COLO668 (cell line): Measurements from ENCODE around the gene PBX1.
A peak's percentile ranks its signal among the peaks of the same experiment; 100 is the strongest.

Experiments used
- DNase-seq: peaks from one replicate; lab custom pipeline; 2025; ENCODE audit not compliant: unreplicated experiment; lab: John Stamatoyannopoulos, UW

PBX1 gene

DNA sequence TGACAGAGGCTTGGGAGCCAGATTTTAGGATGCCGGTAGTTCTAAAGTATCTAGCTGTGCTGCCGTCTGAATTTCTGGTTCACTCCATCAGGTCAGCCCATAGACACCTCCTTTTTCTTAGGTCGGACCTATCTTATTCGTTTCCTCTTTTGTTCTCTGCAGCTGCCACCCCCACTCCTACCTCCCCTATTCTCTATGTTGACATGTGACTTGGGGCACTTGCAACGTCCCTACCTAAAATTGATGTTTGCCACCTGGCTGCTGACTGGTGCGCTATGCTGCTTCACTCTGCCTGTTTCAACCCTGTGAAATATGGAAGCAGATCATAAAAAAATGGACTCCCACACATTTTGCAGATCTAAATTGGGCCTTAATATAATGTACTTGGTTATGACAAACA lies 55.3 kb downstream of the PBX1 start:
- DNase-seq, result no peak

DNA sequence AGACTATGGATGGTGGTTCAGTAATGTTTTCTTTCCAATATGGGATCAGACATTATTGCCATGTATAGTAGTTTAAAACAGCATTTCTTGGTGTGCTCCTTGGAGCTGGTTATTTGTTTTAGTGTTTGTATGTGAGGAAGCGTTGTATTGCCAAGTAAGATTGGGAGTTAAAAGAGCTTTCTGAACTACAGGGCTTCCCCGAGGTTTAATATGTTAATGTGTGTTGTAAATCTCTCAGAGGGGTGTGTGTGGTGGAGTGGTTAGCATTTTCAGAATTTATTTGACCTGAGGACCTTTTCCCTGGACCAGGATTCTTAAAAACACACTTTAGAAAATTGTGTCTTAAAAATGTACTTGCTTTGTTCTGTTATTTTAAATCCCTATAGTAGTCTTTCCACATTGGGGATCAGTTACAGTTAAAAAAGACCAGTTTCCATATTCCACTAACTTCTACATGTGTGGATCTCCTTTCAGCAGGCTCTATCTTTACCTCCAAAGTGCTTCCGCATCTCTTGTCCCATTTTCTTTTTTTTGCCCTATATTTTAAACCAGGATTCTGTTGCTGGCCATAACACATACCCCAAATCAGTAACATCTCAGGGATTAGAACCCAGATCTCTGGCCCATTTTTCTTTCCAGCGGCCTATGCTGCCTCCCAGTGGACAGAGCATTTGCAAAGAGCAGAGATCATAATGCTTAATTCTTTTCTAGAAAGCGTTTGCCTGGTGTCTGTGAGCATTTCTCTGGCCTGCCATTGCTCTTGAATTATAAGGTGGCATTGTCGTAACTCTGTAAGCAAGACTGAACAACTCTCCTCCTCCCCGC lies 58.6 kb downstream of the PBX1 start:
- DNase-seq, result peak; percentile 29

DNA sequence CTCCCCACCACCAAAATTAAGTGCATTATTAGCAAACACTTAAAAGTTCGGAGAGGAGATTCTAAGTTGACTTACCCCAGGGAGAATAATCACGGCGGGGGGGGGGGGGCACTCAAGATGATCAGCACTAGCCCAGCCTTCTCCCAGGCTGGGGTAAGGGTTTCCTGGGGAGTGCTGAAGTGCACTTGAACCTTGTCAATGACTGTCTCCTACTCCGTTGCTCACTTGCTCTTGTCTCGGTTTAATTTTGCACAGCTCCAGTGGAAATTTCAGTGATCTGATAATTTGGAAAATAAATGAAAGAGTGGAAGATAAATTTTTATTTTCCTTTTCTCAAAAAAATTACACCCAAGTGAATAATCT lies 59.2 kb downstream of the PBX1 start:
- DNase-seq, result no peak

DNA sequence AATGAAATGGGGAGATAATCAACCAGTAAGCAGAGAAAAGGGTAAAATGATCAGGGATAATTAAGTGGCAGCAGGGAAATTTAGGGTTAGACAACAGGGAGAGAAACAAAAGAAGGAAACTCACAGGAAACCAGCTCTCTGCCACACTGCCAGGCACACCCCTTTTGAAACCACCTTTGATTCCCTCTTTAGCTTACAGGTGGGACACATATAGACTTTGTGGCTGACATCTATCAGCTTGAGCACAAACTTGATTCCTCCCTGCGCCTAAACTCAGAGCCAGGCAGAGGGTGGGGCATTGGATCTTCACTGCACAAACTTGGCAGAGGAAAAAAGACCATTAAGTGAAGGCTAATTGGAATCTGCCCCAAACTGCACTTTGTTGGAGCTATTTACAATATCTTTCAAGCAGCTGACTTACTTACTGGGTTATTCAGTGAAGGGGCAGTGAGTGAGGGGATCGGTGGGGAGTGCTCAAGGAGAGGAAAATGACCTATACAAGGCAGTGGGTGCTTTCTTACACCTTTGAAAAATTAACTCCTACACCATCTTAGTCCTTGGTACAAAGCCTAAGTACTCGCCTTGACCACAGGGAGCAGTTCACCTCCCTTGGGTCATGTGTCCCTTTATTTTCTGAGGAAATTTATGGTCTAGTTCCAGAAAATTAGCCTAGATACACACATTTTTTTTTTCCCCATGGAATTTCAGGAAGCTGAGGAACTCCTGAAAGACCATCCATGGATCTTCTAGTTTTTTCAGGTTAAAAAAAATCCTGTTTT lies 60.2 kb downstream of the PBX1 start:
- no peak for DNase-seq

DNA sequence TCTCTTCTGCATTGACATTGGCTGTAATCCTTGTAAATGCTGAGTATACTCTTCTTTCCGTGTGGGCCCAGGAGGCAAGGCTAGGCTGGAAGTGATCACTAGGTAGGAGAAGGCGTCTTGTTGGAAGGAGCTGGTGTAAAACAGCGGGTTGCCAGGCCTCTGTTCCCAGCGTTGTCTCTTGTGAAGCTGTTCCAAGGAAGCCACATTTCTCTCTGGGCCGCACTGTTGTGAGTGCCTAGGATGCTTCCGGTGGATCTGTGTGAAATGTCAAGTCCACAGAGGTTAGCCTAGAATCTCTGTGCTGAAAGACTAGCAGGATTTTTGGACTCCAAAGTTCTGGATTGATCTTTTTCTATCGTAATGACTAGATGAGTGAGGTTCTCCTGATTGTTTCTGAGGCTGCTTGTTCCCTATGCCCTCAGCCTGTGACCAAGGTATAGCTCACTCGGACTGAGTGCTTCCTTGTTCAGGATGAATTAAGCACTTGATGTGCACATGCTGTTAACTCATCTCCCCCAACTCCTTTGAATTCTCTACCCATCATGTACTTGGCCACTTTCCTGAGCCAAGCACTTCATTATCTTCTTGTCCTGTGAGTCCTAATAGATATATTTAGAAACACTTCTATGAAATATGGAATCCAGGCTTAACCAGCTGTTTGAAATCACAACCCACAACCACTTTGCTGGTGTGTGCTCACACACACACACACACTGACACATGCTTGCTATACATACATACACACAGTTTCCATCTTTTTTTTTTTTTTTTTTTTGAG lies 63.3 kb downstream of the PBX1 start:
- DNase-seq, result no peak

DNA sequence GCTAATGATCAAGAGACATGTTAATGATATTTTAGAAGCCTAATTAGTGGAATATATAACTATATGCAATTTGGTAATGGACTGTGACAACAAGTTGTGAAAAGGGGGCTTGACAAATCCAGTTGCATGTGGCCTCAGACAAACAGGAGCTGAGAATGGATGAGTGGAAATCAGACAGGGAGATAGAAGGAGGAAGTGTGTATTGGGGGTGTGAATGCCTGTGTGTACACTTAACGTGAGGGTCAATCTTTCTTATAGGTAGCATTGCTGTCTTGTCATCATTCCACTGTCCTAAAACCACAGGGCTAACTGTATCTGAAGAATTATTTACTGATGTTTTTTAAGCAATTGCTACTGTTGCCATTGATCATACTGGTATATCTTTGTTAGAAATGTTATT lies 64.8 kb downstream of the PBX1 start:
- no peak for DNase-seq

DNA sequence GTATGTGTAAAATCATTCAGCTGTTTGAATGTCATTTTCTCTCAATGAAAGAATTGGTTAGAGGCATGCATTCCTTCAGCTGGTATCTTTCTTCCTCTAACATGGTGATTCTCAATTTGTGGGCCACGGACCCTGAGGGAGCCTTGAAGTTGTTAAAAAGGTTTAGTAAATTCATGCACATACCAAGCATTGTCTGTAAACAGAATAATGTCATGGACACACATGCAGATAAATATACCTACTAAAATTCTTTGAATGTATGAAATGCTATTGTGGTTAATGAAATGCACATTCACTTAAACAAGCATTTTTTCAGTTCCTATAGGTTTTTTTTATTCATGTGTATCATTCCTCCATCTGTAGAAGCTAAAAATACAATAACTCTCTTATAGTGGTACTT lies 65.4 kb downstream of the PBX1 start:
- DNase-seq, result no peak

DNA sequence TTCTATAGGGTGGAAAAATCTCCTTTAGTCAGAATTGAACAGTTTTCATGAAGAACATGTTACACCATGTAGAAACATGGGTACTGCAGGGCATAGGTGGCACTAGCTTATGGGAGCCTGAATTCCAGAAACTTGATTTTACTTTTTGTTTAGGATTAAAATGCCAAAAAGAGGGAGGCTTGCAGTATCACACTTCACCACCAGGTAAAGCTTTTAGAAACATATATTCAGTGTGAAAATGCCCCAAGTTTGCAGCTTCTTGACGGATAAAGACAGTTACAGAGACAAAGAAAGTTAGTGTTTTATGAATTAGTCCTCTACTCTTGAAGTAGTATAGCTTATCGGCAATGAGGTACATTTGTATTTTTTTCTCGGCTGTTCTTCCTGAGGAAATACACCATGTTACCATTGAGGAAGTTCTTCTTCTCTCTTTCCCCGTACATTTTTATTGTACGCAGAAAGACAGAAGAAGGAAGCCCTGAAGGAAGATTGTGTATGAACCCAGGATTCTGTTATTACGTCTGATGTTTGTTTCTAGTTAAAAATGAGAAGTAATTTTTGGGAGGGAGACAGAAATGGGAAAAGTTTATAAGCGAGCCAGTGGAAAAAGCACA lies 66.1 kb downstream of the PBX1 start:
- DNase-seq, result no peak

DNA sequence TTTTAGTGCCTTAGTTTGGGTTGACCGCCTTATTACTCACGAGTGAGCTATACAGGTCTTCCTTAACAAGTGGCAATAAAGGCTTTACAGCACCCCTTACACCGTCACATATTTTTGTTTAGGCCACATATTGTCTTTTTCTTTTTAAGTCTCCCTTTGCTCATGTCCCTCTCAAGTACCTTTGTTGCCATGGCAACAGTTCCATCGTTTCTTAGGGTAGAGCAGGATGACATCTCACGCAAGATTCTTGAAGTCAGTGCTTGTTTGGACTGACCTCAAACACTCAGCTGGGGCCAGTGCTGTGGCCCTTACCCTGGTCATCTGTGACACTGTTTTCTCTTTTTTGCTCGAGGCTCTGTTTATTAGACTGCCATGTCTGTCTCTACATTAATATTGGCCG lies 69.8 kb downstream of the PBX1 start:
- DNase-seq, result no peak

DNA sequence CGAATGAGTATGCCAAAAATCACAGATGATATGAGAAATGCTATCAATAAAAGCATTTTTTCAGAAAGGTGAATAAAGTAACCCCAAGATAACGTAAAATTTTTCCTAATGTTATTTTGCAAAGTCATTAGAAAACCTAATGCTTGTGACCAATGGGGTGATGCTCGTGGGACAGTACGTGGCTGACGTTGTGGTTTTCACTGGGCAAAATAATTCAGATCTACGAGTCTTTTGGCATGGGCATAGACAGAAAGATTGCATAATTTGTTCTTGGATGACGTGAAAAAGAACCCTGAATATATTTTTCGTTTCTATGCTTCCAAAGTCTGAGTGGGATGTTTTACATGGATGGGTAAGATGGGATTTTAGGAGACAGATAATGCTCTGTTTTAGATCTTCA lies 71.0 kb downstream of the PBX1 start:
- DNase-seq, result no peak

DNA sequence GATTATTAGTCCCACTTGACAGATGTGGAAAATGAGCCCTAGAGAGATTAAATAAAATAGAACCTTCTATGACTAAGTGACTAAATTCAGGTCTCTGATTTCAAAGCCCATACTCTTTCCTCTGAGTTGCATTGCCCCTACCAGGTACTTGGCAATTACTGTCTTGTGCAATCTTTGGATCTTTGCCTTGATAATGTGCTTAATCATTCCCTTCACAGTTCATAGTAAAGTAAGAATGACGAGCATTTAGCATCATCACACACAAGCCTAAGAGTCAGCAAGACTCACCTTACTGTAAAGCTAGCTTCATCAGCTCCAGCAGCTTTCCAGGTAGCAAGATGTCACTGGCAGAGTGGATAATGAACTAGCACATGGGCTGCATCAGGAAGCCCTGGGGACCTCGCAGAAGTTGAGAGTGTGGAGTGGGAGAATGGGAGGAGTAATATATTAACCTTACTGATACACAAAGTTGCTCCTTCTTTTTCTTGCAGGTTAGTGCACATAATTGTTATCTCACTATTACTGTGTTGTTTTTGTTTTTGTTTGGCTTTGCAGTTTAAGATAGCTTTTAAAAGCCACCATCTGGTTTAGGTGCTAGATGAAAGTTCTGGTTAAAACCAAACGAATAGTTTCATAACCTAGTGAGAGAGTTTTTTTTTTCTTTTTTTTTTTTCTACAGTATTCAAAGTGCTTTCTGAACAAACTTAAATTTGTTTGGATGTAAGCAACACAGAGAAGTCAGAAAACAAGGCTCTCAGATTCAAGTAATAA lies 71.8 kb downstream of the PBX1 start:
- DNase-seq, result no peak

DNA sequence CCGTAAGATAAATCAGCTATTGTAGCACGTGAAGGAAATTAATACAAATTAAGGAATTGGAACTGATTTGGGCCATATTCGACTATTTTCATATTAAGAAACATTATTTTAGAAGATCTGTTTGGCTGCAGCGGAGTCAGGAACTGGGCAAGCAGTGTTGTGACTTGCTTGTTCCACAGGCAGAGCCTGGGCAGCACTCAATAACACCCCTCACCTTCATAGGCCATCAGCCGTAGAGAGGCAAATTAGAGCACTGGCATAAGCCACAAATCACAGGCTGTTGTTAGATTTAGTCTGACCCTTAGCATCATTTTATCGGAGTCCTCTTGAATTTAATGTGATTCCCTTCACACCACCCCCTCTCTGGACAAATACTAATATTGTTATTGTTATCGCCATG lies 72.8 kb downstream of the PBX1 start:
- DNase-seq, result no peak

DNA sequence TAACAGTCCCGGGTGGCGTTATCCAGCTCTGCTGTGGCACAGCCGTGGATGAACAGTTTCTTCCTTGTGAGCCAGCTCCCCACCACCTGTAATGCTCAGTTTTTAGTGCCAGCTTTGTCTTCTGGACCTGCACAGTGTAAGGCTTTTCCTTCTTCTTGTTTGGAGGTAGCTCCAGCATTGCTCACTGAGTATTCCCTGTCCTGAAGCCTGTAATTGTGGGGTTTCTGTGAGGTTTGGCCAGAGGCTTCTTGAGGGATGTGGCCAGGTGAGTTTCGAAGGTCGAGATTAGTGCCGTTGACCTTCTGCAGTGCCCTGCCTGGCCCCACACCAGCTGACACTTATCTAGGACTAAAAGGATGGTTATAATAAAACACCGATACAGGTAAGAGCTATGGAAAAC lies 75.0 kb downstream of the PBX1 start:
- DNase-seq, result no peak

DNA sequence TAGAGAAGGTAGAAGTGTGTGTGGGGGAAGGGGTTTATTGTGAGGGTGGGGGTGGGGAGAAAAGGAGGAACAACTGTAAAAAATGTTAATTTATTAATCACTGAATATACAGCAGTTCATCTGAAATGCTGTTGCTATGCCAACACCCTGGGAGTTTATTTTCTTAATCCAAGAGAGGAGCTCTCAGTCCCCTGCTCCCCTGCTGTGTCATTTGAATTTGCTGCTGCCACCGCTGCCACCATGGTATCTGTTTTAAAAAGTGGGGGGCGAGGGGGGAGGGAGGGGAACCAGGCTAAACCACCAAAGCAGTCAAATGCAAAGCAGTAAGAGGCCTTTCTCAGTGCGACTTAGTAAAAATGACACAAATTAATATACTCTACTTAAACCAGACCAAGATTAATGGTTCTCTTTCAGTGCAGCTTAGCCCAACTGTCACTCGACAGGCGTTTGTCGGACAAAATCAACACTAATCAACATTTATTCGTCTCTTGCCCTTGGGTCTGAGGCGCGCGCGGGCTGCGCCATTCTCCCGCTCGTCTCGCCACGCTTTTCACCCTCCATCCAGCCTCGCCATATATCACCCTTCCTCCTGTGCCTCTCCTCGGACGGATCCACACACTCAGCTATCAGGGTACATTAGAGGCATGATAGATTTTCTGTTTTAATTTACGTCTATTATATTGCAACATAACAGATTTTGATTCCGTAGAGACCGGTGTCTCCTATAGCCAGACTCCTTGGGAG lies 76.2 kb downstream of the PBX1 start:
- no peak for DNase-seq

DNA sequence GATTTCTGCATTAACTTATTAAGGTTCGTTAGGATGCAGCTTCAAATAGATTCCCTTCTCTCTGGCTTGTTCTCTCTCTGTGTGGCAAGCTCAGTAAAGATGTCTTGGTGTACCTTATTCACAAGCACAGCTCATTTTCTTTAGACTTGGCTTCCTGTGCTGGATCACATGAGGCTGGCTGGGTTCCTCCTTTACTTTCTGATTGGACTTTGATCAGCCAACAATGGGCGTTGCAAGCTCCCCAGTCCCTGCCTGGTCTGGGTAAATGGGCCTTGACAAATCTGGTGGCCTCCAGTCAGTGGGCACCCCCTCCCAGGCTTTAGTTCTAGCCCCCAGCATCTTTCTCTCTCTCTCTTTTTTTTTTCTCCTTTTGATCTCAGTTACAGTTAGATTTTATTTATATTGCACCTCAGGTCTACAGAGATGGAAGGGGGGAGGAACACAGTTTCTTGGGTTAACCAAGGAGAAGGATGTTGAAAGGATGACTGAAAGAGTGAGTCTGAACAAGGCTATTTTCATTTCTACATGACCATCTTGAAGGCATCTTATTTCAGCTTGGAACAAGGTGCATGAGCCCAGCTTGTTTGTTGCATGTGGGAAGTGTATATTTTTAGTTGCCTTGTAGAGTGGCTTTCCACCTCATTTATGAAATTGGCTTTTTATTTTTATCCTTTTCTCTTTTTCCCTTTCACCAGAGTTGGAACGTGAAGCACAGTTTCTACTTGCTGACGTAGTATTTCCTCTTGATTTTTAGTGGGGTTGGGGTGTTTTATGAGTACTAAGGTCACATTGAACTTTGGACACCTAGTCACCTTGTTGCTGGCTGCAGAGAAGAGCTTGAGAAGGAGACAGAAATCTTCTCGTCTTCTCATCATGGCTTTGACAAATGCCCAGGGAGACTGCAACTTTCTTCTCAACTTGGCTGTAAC lies 77.1 kb downstream of the PBX1 start:
- DNase-seq, result no peak

DNA sequence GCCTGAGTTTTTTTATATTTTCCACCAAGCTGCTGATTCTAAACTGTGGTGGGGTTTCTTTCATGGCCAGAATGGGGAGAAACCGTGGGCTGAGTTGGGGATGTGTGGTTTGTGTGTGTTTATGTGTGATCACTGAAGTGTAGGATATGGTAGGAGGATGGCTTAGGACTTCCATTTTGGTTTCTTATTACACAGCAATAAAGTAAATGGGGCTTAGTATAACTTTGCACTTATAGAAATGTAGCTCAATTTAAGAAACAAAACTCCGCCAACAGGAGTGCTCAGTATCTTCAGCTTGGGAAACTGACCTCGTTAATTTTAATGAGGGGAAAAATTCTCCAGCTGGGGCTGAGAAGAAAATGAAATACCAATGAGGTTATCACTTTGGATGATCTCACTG lies 77.8 kb downstream of the PBX1 start:
- DNase-seq, result no peak

DNA sequence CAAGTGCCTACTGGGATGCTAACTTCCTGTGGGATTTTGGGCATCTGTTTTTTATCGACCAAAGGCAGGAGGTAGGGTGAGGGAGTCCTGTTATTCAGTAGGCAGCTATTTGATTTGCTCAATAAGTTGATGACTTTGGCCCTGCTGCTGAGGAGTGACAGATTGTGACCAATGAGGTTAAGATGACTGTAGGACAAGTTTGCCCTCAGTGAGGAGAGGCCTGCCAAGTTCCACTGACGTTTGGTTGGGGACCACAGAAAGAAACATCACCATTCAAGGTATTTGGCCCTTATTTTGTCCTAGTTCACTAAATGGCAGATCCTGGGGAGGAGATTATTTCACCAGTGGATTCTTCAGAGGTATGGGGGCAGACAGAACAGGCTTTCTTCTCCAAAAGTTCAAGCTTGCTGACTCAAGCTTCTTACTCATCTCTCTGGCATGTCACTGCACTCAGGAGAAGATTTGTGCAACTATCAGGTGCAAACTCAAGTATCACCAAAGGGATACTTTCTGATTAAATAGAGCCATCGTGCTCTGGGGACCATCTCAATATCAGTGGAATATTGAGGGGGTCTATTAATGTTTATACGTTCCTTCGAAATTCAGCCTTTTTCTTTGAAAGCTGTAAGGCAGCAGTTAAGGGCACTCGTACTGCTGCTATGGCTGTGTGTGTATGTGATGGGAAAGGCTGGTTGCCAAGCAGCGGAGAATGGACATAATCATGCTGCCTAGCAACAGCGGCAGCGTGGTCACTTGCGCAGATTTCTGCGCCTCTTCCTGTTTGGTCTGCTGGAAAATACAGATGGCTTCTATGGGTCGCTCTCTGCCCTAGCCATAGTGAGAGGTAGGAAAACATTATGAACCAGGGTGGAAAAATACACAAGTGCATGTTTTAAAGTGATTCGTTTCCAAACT lies 78.7 kb downstream of the PBX1 start:
- DNase-seq, result peak; percentile 53
